ENCODE data around the gene STK24.

STK24 gene

DNA sequence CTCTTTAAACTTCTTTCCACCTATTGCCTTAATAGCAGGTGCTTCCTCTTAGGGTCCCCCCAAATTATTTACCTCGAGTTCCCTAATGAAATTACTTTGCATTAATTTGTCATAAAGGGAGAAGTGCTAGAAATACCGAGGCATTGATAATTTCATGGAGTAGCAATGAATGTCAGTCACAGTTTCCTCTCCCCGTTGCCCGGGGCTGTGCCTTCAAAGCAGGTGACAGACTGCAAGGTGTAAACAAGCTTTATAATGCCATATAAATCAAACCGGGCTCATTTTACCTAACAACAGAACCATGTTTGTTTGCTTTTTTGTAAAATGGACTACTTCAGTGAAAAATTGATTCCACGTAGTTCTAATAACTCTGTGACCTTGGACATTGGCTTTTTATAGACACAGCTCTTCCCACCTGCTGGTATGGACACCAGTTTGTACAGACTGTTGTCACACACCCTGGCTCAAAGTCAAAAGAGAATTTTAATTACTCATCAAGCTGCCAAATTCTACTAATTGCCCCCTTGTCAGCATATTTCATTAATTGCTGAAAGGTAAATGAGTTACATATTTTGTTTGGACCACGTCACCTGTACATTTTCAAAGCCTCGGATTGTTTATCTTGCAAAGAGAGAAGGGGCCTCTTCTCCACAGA is 171.1 kb downstream of the STK24 start:
- Histone ChIP-seq H3K36me3 (ENCODE audit: control insufficient read depth, low read length) (no peaks in the 10 kb centered on the region), H3K27ac (ENCODE audit: low read depth, low read length) (no peak overlapping the region), H3K9me3 (ENCODE audit: control insufficient read depth, insufficient read depth, low read length) (no peaks in the 10 kb centered on the region), H3K27me3 (ENCODE audit: control insufficient read depth, low read length) (no peaks in the 10 kb centered on the region), H4K20me1 (ENCODE audit: control insufficient read depth, insufficient read depth, low read depth, low read length) (no peaks in the 10 kb centered on the region), H3K4me1 (ENCODE audit: control insufficient read depth, low read length) (no peaks in the 10 kb centered on the region), H3K4me2 (ENCODE audit: low read length) (no peak overlapping the region), H3F3A (ENCODE audit: control insufficient read depth, insufficient read depth) (no peaks in the 10 kb centered on the region), H3K4me3 (ENCODE audit: low read length) (no peak overlapping the region), H3K9me2 (replicated peaks; ENCODE audit: control insufficient read depth, low read length) (no peaks in the 10 kb centered on the region), H3K79me2 (ENCODE audit: control insufficient read depth, low read length) (no peaks in the 10 kb centered on the region)
- TF ChIP-seq CTCF (IDR thresholded peaks at IDR 0.05; ENCODE audit: low read depth, low read length, poor library complexity, severe bottlenecking), result no peak
- TF ChIP-seq EZH2phosphoT487 (IDR thresholded peaks at IDR 0.05; ENCODE audit: borderline replicate concordance, low read length), result no peak

DNA sequence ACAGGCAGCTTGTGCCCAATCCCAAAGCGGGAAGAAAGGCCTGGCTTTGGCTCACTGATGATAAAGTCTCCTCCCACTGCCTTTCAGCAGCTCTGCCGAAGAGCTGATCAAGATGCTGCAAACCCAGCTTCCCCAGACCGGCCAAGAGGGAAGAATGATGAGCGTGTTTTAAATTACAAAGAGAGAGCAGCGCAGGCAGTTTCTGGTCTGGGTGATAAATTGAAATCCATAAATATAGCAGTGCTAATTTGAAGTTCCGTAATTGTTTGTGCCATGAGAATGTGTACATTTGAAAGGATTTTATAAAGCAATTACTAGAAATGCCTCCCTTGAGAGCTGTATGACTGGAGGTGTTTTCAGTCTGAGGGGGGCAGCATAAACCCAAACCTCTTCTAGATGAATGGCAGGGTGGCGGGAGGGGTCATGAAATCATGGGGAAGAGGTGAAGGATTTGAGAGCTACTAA is 171.8 kb downstream of the STK24 start:
- no peaks in the 10 kb centered on the region for H3K4me1 ChIP-seq (ENCODE audit: control insufficient read depth, low read length)
- H3K4me3 ChIP-seq (ENCODE audit: low read length), result no peak overlapping the region
- no peak for TF ChIP-seq CTCF (IDR thresholded peaks at IDR 0.05; ENCODE audit: low read depth, low read length, poor library complexity, severe bottlenecking)
- no peak for TF ChIP-seq EZH2phosphoT487 (IDR thresholded peaks at IDR 0.05; ENCODE audit: borderline replicate concordance, low read length)
- no peak overlapping the region for H3K4me2 ChIP-seq (ENCODE audit: low read length)
- no peaks in the 10 kb centered on the region for H3F3A ChIP-seq (ENCODE audit: control insufficient read depth, insufficient read depth)
- H3K79me2 ChIP-seq (ENCODE audit: control insufficient read depth, low read length), result no peaks in the 10 kb centered on the region
- H4K20me1 ChIP-seq (ENCODE audit: control insufficient read depth, insufficient read depth, low read depth, low read length), result no peaks in the 10 kb centered on the region
- H3K9me3 ChIP-seq (ENCODE audit: control insufficient read depth, insufficient read depth, low read length), result no peaks in the 10 kb centered on the region
- H3K36me3 ChIP-seq (ENCODE audit: control insufficient read depth, low read length), result no peaks in the 10 kb centered on the region
- H3K9me2 ChIP-seq (replicated peaks; ENCODE audit: control insufficient read depth, low read length), result no peaks in the 10 kb centered on the region
- no peaks in the 10 kb centered on the region for H3K27me3 ChIP-seq (ENCODE audit: control insufficient read depth, low read length)
- H3K27ac ChIP-seq (ENCODE audit: low read depth, low read length), result no peak overlapping the region

DNA sequence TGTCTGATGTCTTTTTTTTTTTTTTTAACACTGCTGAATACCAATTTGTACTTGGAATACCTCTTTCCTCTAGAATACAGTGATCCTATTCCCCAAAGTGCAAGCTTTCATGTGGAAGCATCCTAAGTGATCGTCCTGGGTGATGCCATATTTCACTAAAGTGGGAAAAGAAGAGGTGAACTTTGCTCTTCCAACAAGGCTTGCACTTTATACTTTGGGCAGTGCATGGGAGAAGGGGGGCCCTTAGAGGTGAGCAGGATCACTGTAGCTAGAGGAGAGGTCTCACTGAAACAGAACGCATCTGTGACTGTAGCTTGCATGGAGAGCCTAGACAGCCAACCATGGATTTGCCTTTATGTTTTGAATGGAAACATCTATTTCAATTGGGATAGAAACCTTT is 173.8 kb downstream of the STK24 start:
- no peaks in the 10 kb centered on the region for H3F3A ChIP-seq (ENCODE audit: control insufficient read depth, insufficient read depth)
- H4K20me1 ChIP-seq (ENCODE audit: control insufficient read depth, insufficient read depth, low read depth, low read length), result no peaks in the 10 kb centered on the region
- H3K4me1 ChIP-seq (ENCODE audit: control insufficient read depth, low read length), result no peaks in the 10 kb centered on the region
- H3K27me3 ChIP-seq (ENCODE audit: control insufficient read depth, low read length), result no peaks in the 10 kb centered on the region
- H3K27ac ChIP-seq (ENCODE audit: low read depth, low read length), result no peak overlapping the region
- no peak overlapping the region for H3K4me3 ChIP-seq (ENCODE audit: low read length)
- no peak for TF ChIP-seq CTCF (IDR thresholded peaks at IDR 0.05; ENCODE audit: low read depth, low read length, poor library complexity, severe bottlenecking)
- no peaks in the 10 kb centered on the region for H3K9me3 ChIP-seq (ENCODE audit: control insufficient read depth, insufficient read depth, low read length)
- H3K4me2 ChIP-seq (ENCODE audit: low read length), result no peak overlapping the region
- H3K9me2 ChIP-seq (replicated peaks; ENCODE audit: control insufficient read depth, low read length), result no peaks in the 10 kb centered on the region
- no peaks in the 10 kb centered on the region for H3K36me3 ChIP-seq (ENCODE audit: control insufficient read depth, low read length)
- no peaks in the 10 kb centered on the region for H3K79me2 ChIP-seq (ENCODE audit: control insufficient read depth, low read length)
